Smooth muscle cell (in vitro differentiated cells): Measurements from ENCODE around the gene SMCHD1. TPM values are rescaled to one million over a fixed set of nuclear protein-coding genes. Genes with fewer than 3 reads are reported as not detected.

Experiments
- DNase-seq: peaks from one replicate; lab custom pipeline; 2025; ENCODE audit not compliant: unreplicated experiment; lab: John Stamatoyannopoulos, UW
- H2AFZ ChIP-seq: fragments of 200-600 bp; sonication (generic); 2 replicates; pipeline ENCODE4 v1.6.0; 2016; ENCODE audit warnings: antibody characterized with exemption, low read depth, mild to moderate bottlenecking
- H3F3A ChIP-seq: fragments of 200-600 bp; sonication (generic); 2 replicates; pipeline ENCODE4 v1.6.0; 2017; ENCODE audit warnings: antibody characterized with exemption, low read depth
- H3K27ac ChIP-seq: fragments of 200-600 bp; sonication (generic); 2 replicates; pipeline ENCODE4 v1.5.1; 2016; ENCODE audit warnings: low read depth, mild to moderate bottlenecking
- H3K27me3 ChIP-seq: fragments of 200-600 bp; sonication (generic); 2 replicates; pipeline ENCODE4 v1.6.1; 2016; ENCODE audit warnings: low read depth, mild to moderate bottlenecking
- H3K36me3 ChIP-seq: fragments of 200-600 bp; sonication (generic); 2 replicates; pipeline ENCODE4 v1.5.1; 2016; ENCODE audit warnings: low read depth
- H3K4me1 ChIP-seq: fragments of 200-600 bp; sonication (generic); 2 replicates; pipeline ENCODE4 v1.5.1; 2016; ENCODE audit warnings: low read depth
- H3K4me2 ChIP-seq: fragments of 200-600 bp; sonication (generic); 2 replicates; pipeline ENCODE4 v1.6.0; 2016; ENCODE audit warnings: mild to moderate bottlenecking
- H3K4me3 ChIP-seq: fragments of 200-600 bp; sonication (generic); 2 replicates; pipeline ENCODE4 v1.5.1; 2016; ENCODE audit warnings: mild to moderate bottlenecking
- H3K79me2 ChIP-seq: fragments of 200-600 bp; sonication (generic); 2 replicates; pipeline ENCODE4 v1.6.0; 2016; ENCODE audit warnings: low read depth, mild to moderate bottlenecking
- H3K9ac ChIP-seq: fragments of 200-600 bp; sonication (generic); 2 replicates; pipeline ENCODE4 v1.6.0; 2016; ENCODE audit warnings: low read depth
- H3K9me3 ChIP-seq: fragments of 200-600 bp; sonication (generic); replicated peaks from 2 replicates; pipeline ENCODE4 v1.5.1; 2016; ENCODE audit warnings: low read depth
- H4K20me1 ChIP-seq: fragments of 200-600 bp; sonication (generic); 2 replicates; pipeline ENCODE4 v1.6.0; 2016; ENCODE audit warnings: low read depth
- CTCF ChIP-seq: fragments of 200-600 bp; sonication (generic); IDR thresholded peaks from 2 replicates; pipeline ENCODE4 v1.5.1; 2017; ENCODE audit warnings: borderline replicate concordance, mild to moderate bottlenecking, antibody characterized with exemption; ENCODE audit not compliant: insufficient read depth, poor library complexity, severe bottlenecking
- WGBS: methylation state at CpG from one replicate; pipeline ENCODE4 v1.1.7; 2016; ENCODE audit warnings: low lambda C conversion rate; 5-methylcytosine and 5-hydroxymethylcytosine counted together
- polyA plus RNA-seq: library from polyadenylated mRNA; unstranded; fragments of >200 nt; fragmentation: Nextera tagmentation; extraction: Ambion mirVana; gene quantifications from 2 replicates; pipeline ENCODE4 v1.2.1, GENCODE V29; 2016
- total RNA-seq: library from RNA; depleted of rRNA; stranded (reverse); fragments of >200 nt; gene quantifications from 2 replicates; pipeline ENCODE4 v1.2.3, GENCODE V29; 2014

Gene SMCHD1
- total and polyA plus RNA-seq, 2 experiments from 2014 or later: 5.9 to 46.3 TPM

GRCh38 chr18:2653467-2653866 is 2.1 kb upstream of the SMCHD1 start:
- peaks cover 25% of the 10 kb centered on the region for H4K20me1 ChIP-seq
- no peak overlapping the region for H3K9ac ChIP-seq
- H2AFZ ChIP-seq: no peak overlapping the region
- H3K4me2 ChIP-seq: no peak overlapping the region
- H3K4me3 ChIP-seq: no peak overlapping the region
- no peak for TF ChIP-seq CTCF
- no peaks in the 10 kb centered on the region for H3K36me3 ChIP-seq
- peaks cover 28% of the 10 kb centered on the region for H3K27me3 ChIP-seq
- no peak overlapping the region for H3K27ac ChIP-seq
- peaks cover 23% of the 10 kb centered on the region for H3K79me2 ChIP-seq
- 48% methylated on average over 4 of the region's 4 CpGs for WGBS
- H3K4me1 ChIP-seq: peaks cover 18% of the 10 kb centered on the region
- DNase-seq: no peak
- H3F3A ChIP-seq: peaks cover 5% of the 10 kb centered on the region
- H3K9me3 ChIP-seq: no peaks in the 10 kb centered on the region

- Histone ChIP-seq H4K20me1 (peaks cover 34% of the 10 kb centered on the region), H2AFZ (peak overlapping the region; percentile 88), H3K27me3 (peaks cover 28% of the 10 kb centered on the region), H3K79me2 (peaks cover 32% of the 10 kb centered on the region), H3K4me2 (peak overlapping the region; percentile 97), H3K4me3 (peak overlapping the region; percentile 80), H3K36me3 (no peaks in the 10 kb centered on the region), H3F3A (peaks cover 7% of the 10 kb centered on the region), H3K9ac (peak overlapping the region; percentile 88), H3K27ac (peak overlapping the region; percentile 88), H3K4me1 (peaks cover 20% of the 10 kb centered on the region), H3K9me3 (no peaks in the 10 kb centered on the region)
- no peak for DNase-seq
- no peak for TF ChIP-seq CTCF
- 14% methylated on average over 13 of the region's 13 CpGs for WGBS
These were observed 1.2 kb upstream of the SMCHD1 start for GRCh38 chr18:2654169-2654927.

- Histone ChIP-seq H3K27me3 (peaks cover 28% of the 10 kb centered on the region), H3K9ac (peak overlapping the region; percentile 88), H4K20me1 (peaks cover 39% of the 10 kb centered on the region), H2AFZ (peak overlapping the region; percentile 88), H3K4me1 (peaks cover 24% of the 10 kb centered on the region), H3K27ac (peak overlapping the region; percentile 88), H3K79me2 (peaks cover 37% of the 10 kb centered on the region), H3F3A (peaks cover 7% of the 10 kb centered on the region), H3K4me3 (peak overlapping the region; percentile 80), H3K36me3 (no peaks in the 10 kb centered on the region), H3K9me3 (no peaks in the 10 kb centered on the region), H3K4me2 (peak overlapping the region; percentile 97)
- no peak for TF ChIP-seq CTCF
- DNase-seq: no peak
- 1% methylated on average over 22 of the region's 22 CpGs for WGBS
These were observed 673 bp upstream of the SMCHD1 start for GRCh38 chr18:2654928-2655177.

- peaks cover 28% of the 10 kb centered on the region for H3K27me3 ChIP-seq
- peak overlapping the region; percentile 88 for H3K9ac ChIP-seq
- H3F3A ChIP-seq: peaks cover 7% of the 10 kb centered on the region
- peaks cover 24% of the 10 kb centered on the region for H3K4me1 ChIP-seq
- peak overlapping the region; percentile 80 for H3K4me3 ChIP-seq
- H4K20me1 ChIP-seq: peaks cover 50% of the 10 kb centered on the region
- H2AFZ ChIP-seq: peak overlapping the region; percentile 91
- peak overlapping the region; percentile 88 for H3K27ac ChIP-seq
- peak; percentile 59 for DNase-seq
- H3K9me3 ChIP-seq: no peaks in the 10 kb centered on the region
- no peaks in the 10 kb centered on the region for H3K36me3 ChIP-seq
- WGBS: 1% methylated on average over 36 of the region's 37 CpGs
- peak overlapping the region; percentile 97 for H3K4me2 ChIP-seq
- no peak for TF ChIP-seq CTCF
- peaks cover 47% of the 10 kb centered on the region for H3K79me2 ChIP-seq
These were observed 369 bp downstream of the SMCHD1 start for GRCh38 chr18:2655954-2656236.
